HepG2 (cell line): Measurements from ENCODE around the gene GNAI2. TPM values are rescaled to one million over a fixed set of nuclear protein-coding genes. Genes with fewer than 3 reads are reported as not detected.

ENCODE experiments used
- MTF1 ChIP-seq: sonication (generic); formaldehyde crosslinking; IDR thresholded peaks from 2 replicates; pipeline ENCODE4 v1.5.0; 2020; ENCODE audit warnings: missing genetic modification reagents
- STAT5B ChIP-seq: sonication (generic); formaldehyde crosslinking; IDR thresholded peaks from 2 replicates; pipeline ENCODE4 v1.4.0; 2020; ENCODE audit warnings: missing genetic modification reagents
- ZKSCAN8 ChIP-seq: IDR thresholded peaks from 2 replicates; pipeline ENCODE4 v1.6.1; 2016; ENCODE audit warnings: borderline replicate concordance, missing genetic modification reagents, missing compliant biosample characterization
- ZNF44 ChIP-seq: sonication (generic); formaldehyde crosslinking; IDR thresholded peaks from 2 replicates; pipeline ENCODE4 v1.5.1; 2020; ENCODE audit warnings: mild to moderate bottlenecking, missing genetic modification reagents
- ZSCAN12 ChIP-seq: sonication (generic); formaldehyde crosslinking; IDR thresholded peaks from 2 replicates; pipeline ENCODE4 v1.9.0; 2021; ENCODE audit warnings: mild to moderate bottlenecking, missing genetic modification reagents
- polyA plus RNA-seq, 8 experiments: library from polyadenylated mRNA; depleted of rRNA in 3 of 8; stranded (reverse) in 7 of 8; unstranded in 1 of 8; fragments of >200 nt; fragmentation: Illumina TruSeq in 4 of 8; extraction: Trizol in 4 of 8; gene quantifications; 2 replicates each; pipeline versions ENCODE4 v1.2.1 to v1.2.3, GENCODE V29; 2011 to 2016; ENCODE audit warnings: low read depth in 4 of 8, missing spikeins in 1 of 8, mixed read lengths in 1 of 8; ENCODE audit not compliant: insufficient read depth in 1 of 8
- total RNA-seq, 5 experiments: library from RNA; depleted of rRNA; stranded (reverse); fragments of >200 nt; fragmentation: Illumina TruSeq; extraction: Trizol; gene quantifications; 2 replicates each; pipeline ENCODE4 v1.2.3, GENCODE V29; 2016; ENCODE audit warnings: low read depth in 1 of 5
- TF ChIP-seq, protein P1 (sequence below): sonication (generic); formaldehyde crosslinking; IDR thresholded peaks from 2 replicates; pipeline ENCODE4 v1.4.0; 2020; ENCODE audit warnings: missing genetic modification reagents
- TF ChIP-seq, protein P2 (sequence below): sonication (generic); formaldehyde crosslinking; IDR thresholded peaks from 2 replicates; pipeline ENCODE4 v1.4.0; 2020; ENCODE audit warnings: missing genetic modification reagents, mild to moderate bottlenecking, borderline replicate concordance
- TF ChIP-seq, protein P3 (sequence below): sonication (generic); formaldehyde crosslinking; IDR thresholded peaks from 2 replicates; pipeline ENCODE4 v1.9.0; 2021; ENCODE audit warnings: missing genetic modification reagents, mild to moderate bottlenecking, borderline replicate concordance
- TF ChIP-seq, protein P4 (sequence below): sonication (generic); formaldehyde crosslinking; IDR thresholded peaks from 2 replicates; pipeline ENCODE4 v1.9.0; 2021; ENCODE audit warnings: missing genetic modification reagents, borderline replicate concordance
- TF ChIP-seq, protein P5 (sequence below), 2 experiments: sonication (generic) in 1 of 2; formaldehyde crosslinking in 1 of 2; IDR thresholded peaks; 2 replicates each; pipeline versions ENCODE4 v1.5.1 to v1.6.1; 2011 to 2020; ENCODE audit warnings: borderline replicate concordance in 1 of 2, low read depth in 1 of 2, low read length in 1 of 2, mild to moderate bottlenecking in 1 of 2, missing genetic modification reagents in 1 of 2, moderate library complexity in 1 of 2

GNAI2 gene
- total and polyA plus RNA-seq, 2 of the 13 experiments (the other 11 are each of a cell fraction or from before 2014, with no cell fraction given) = 51.1 to 66.2 TPM

DNA sequence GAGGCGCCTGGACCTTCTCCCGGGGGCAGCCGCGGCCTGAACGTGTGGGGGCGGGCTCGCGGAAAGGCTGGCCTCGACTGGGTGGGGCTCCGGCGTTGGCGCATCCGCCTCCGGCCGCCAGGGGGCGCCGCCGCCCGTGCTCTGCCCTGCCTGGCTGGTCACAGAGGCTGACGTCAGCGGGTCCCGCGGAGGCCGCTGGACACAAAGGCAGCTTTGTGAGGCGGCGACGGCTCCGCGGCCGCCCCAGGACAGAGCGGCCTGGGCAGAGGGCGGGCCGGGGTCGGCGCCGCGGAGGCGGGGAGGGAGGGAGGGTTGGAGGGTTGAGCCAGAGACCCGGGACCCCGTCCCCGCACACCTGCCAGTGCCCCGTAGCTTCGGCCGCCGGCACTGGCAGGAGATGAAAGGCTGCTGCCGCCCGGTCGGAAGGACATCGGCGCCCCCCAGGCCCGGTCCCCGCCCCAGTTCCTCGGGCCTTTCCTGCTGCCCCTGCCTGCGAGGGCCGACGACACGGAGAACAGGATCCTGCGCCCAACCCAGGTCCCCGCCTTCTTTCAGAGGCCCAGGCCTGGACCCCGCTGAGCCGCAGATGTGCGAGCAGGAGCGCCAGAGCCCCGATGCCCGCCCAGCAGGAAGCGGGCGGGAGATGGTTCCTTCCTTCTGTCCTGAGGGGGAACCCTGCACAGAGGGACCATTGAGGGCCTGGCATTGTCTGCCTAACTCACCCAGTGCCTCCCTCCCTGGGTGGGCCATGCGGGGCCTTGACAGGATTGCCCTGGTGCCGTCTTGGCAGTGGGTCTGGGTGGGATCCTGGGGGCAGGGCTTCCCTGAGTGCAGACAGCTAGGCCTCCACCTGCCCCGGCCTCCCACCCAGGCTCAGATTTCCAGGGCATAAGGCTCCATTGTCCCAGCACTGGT is 24.3 kb downstream of the GNAI2 start (continued):
- TF ChIP-seq STAT5B (CRISPR knock-in tag) (no peak), MTF1 (0 out of 2 replicates have a peak, but pooled peaks have one; percentile 48), ZNF44 (peak; percentile 16; the same call in 1 of the 2 replicates), ZKSCAN8 (CRISPR knock-in tag) (peak; percentile 22; the same call in 1 of the 2 replicates), ZSCAN12 (CRISPR knock-in tag) (peak; percentile 11; the same call in 1 of the 2 replicates)
- TF ChIP-seq, protein P1, sequence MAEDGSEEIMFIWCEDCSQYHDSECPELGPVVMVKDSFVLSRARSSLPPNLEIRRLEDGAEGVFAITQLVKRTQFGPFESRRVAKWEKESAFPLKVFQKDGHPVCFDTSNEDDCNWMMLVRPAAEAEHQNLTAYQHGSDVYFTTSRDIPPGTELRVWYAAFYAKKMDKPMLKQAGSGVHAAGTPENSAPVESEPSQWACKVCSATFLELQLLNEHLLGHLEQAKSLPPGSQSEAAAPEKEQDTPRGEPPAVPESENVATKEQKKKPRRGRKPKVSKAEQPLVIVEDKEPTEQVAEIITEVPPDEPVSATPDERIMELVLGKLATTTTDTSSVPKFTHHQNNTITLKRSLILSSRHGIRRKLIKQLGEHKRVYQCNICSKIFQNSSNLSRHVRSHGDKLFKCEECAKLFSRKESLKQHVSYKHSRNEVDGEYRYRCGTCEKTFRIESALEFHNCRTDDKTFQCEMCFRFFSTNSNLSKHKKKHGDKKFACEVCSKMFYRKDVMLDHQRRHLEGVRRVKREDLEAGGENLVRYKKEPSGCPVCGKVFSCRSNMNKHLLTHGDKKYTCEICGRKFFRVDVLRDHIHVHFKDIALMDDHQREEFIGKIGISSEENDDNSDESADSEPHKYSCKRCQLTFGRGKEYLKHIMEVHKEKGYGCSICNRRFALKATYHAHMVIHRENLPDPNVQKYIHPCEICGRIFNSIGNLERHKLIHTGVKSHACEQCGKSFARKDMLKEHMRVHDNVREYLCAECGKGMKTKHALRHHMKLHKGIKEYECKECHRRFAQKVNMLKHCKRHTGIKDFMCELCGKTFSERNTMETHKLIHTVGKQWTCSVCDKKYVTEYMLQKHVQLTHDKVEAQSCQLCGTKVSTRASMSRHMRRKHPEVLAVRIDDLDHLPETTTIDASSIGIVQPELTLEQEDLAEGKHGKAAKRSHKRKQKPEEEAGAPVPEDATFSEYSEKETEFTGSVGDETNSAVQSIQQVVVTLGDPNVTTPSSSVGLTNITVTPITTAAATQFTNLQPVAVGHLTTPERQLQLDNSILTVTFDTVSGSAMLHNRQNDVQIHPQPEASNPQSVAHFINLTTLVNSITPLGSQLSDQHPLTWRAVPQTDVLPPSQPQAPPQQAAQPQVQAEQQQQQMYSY (CRISPR knock-in tag) = peak; percentile 41; the same call in 1 of the 2 replicates
- TF ChIP-seq, protein P2, sequence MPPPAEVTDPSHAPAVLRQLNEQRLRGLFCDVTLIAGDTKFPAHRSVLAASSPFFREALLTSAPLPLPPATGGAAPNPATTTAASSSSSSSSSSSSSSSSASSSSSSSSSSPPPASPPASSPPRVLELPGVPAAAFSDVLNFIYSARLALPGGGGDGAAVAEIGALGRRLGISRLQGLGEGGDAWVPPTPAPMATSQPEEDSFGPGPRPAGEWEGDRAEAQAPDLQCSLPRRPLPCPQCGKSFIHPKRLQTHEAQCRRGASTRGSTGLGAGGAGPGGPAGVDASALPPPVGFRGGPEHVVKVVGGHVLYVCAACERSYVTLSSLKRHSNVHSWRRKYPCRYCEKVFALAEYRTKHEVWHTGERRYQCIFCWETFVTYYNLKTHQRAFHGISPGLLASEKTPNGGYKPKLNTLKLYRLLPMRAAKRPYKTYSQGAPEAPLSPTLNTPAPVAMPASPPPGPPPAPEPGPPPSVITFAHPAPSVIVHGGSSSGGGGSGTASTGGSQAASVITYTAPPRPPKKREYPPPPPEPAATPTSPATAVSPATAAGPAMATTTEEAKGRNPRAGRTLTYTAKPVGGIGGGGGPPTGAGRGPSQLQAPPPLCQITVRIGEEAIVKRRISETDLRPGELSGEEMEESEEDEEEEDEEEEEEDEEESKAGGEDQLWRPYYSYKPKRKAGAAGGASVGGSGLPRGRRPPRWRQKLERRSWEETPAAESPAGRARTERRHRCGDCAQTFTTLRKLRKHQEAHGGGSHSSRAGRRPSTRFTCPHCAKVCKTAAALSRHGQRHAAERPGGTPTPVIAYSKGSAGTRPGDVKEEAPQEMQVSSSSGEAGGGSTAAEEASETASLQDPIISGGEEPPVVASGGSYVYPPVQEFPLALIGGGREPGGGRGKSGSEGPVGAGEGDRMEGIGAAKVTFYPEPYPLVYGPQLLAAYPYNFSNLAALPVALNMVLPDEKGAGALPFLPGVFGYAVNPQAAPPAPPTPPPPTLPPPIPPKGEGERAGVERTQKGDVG (CRISPR knock-in tag) = 0 out of 2 replicates have a peak, but pooled peaks have one; percentile 6
- TF ChIP-seq, protein P3, sequence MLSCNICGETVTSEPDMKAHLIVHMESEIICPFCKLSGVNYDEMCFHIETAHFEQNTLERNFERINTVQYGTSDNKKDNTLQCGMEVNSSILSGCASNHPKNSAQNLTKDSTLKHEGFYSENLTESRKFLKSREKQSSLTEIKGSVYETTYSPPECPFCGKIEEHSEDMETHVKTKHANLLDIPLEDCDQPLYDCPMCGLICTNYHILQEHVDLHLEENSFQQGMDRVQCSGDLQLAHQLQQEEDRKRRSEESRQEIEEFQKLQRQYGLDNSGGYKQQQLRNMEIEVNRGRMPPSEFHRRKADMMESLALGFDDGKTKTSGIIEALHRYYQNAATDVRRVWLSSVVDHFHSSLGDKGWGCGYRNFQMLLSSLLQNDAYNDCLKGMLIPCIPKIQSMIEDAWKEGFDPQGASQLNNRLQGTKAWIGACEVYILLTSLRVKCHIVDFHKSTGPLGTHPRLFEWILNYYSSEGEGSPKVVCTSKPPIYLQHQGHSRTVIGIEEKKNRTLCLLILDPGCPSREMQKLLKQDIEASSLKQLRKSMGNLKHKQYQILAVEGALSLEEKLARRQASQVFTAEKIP = no peak
- TF ChIP-seq, protein P4, sequence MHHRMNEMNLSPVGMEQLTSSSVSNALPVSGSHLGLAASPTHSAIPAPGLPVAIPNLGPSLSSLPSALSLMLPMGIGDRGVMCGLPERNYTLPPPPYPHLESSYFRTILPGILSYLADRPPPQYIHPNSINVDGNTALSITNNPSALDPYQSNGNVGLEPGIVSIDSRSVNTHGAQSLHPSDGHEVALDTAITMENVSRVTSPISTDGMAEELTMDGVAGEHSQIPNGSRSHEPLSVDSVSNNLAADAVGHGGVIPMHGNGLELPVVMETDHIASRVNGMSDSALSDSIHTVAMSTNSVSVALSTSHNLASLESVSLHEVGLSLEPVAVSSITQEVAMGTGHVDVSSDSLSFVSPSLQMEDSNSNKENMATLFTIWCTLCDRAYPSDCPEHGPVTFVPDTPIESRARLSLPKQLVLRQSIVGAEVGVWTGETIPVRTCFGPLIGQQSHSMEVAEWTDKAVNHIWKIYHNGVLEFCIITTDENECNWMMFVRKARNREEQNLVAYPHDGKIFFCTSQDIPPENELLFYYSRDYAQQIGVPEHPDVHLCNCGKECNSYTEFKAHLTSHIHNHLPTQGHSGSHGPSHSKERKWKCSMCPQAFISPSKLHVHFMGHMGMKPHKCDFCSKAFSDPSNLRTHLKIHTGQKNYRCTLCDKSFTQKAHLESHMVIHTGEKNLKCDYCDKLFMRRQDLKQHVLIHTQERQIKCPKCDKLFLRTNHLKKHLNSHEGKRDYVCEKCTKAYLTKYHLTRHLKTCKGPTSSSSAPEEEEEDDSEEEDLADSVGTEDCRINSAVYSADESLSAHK (CRISPR knock-in tag) = no peak
- TF ChIP-seq, protein P5, sequence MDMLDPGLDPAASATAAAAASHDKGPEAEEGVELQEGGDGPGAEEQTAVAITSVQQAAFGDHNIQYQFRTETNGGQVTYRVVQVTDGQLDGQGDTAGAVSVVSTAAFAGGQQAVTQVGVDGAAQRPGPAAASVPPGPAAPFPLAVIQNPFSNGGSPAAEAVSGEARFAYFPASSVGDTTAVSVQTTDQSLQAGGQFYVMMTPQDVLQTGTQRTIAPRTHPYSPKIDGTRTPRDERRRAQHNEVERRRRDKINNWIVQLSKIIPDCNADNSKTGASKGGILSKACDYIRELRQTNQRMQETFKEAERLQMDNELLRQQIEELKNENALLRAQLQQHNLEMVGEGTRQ (IDR thresholded peaks at IDR 0.05; ENCODE audit: low read depth, low read length) = no peak
- TF ChIP-seq, protein P5 (CRISPR knock-in tag; IDR thresholded peaks at IDR 0.05; ENCODE audit: borderline replicate concordance) = no peak; the same call in 1 of the 2 replicates
